CMK (cell line): ENCODE measurements around the gene MEI1.
"Not testable (repeated sequence)": the region's sequence is repeated elsewhere in the genome, so short reads cannot be mapped to it uniquely, and the experiment has no call there.

Experiments
- DNase-seq: peaks from one replicate; pipeline ENCODE4 v3.0.0-alpha.2; 2010; ENCODE audit warnings: low read depth

The MEI1 gene

DNA sequence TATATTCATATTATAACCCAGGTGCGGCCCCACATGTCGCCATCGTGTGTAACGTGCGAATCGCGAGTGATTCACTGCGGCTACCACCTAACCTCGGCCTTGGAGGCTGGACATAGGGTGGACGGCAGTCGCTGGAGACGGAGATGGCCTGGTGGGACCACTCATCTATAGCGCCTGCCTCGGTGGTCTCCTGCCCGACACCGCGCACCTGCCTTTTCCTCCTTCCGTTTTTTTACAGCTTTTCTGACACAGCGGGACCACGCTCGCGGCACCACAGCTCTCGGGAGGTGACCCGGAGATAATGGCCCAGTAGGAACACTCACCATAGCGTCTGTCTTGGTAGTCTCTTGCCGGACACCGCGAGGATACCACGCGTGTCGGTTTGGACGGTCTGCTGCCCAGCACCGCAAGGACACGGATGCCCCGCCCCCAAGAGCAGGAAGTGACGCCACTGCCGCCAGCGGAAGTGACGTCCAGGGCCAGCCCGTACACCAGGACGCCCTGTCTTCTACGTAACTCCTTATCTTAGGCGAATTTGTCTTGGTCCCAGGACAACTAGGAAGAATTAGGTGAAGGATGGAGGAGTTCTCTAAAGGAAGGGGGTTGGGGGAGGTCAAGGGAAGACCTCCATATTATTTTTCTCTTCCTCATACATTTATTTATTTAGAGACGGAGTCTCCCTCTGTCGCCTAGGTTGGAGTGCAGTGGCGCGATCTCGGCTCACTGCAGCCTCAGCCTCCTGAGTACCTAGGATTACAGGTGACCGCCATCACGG lies 17.1 kb upstream of the MEI1 start:
- peak; percentile 66 for DNase-seq

DNA sequence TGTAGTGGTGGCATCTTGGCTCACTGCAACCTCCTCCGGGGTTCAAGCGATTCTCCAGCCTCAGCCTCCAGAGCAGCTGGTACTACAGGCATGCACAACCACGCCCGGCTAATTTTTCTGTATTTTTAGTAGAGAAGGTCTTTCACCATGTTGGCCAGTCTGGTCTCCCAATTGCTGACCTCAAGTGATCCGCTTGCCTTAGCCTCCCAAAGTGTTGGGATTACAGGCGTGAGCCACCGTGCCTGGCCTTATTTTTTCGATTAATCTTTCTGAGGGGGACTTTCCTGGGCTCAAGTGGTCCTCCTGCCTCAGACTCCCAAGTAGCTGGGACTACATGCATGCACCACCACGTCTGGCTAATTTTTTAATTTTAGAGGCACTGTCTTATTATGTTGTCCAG lies 16.3 kb upstream of the MEI1 start:
- no peak for DNase-seq

DNA sequence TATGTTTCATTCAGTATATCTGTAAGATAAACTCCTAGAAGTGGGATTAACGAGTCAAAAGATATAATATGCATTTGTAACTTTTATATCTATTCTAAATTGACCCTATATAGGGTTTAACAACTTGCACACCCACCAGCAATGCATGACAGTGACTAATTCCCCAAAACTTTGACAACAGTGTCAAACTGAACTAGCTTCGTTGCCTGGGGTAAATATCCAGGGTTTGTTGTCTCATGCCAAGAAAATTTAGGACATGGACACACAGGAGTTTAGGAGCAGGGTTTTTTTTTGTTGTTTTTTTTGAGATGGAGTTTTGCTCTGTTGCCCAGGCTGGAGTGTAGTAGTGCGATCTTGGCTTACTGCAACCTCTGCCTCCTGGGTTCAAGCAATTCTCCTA lies 15.7 kb upstream of the MEI1 start:
- no peak for DNase-seq

DNA sequence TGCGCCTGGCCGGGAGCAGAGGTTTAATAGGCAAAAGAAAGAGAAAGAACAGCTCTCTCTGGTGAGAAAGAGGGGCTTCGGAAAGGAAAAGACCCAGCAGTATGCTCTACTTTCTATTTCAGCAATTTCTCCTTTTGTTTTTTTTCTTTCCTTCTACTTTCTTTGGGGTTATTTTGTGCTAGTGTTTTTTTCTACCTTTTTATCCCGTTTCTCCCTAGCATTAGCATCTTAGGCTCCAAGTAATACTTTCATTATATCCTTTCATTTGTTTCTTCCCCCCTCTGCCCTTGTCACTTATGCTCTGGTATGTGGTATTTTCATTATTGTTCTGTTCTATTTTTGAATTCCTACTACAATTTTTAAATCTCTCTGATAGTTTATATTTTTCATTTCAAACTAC lies 15.1 kb upstream of the MEI1 start:
- DNase-seq, result no peak

DNA sequence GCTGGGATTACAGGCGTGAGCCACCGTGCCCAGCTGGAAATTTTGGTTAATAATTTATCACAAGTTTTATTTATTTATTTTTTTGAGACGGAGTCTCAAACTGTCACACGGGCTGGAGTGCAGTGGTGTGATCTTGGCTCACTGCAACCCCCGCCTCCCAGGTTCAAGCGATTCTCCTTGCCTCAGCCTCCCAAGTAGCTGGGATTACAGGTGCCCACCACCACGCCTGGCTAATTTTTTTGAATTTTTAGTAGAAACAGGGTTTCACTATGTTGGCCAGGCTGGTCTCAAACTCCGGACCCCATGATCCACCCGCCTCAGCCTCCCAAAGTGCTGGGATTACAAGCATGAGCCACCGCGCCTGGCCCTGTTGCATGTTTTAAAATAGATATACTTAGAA lies 12.4 kb upstream of the MEI1 start:
- DNase-seq, result not testable (repeated sequence)

DNA sequence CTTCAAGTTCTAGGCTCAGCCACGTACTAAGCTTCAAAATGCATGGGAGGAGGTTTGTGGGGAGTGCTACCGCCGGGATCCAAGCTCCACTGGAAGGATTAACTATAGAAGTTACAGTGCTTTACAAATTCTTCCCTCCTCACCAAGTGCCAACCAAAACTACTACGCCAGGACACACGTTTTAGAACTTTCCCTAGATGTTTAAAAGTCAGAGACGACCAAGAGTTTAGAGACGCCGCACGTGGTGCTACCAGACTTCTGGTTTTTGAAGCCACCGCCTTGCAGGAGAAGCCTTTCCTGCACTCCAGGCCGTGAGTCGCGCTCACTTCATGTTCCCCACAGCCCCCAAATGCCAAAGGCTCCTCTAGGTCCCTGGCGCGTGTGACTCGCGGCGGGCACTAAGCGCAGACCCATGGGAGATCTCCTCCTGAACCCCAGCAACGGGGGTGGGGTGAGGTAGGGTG lies 11.4 kb upstream of the MEI1 start:
- DNase-seq, result no peak

DNA sequence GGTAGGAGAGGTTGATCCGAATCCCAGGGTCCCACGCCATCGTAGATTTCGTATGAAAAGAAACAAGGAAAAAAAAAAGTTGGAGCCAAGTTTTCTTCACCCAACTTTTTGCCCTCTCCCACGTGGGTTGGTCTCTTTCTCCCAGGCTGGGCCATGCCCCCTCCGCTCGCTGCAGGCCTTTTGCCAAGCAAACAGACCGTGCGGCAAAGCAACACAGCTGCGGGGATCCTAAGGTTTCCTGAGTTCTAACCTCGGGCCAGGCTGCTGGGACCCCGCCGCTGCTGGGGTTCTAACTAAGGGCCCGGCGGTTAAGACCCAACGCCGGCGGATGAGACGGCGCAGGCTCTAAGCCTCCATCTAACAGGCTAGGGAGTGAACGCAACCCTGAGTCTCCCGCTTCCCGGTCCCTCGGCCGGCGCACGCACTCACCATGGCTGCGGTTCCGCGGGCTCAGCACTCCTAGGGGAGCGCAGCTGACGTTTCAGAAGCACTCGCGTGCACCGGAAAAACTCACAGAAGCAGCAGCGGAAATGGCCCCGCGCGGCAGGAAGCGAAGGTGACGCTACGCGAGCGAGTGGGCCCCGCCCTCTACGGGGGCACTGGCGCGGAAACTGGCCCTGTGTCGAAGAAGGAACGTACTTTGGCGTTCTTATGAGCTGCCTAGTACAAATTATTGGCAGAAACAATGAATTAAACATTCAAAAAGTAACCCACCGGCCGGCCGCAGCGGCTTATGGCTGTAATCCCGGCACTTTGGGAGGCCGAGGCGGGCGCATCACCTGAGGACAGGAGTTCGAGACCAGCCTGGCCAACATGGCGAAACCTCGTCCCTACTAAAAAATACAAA lies 10.7 kb upstream of the MEI1 start, which contains the start of gene SNU13:
Gene SNU13 (minus strand): TSS at position 503 of the 847 bp plus-strand sequence. CDS start 71 bp downstream, at position 432.
- peak; percentile 84 for DNase-seq

DNA sequence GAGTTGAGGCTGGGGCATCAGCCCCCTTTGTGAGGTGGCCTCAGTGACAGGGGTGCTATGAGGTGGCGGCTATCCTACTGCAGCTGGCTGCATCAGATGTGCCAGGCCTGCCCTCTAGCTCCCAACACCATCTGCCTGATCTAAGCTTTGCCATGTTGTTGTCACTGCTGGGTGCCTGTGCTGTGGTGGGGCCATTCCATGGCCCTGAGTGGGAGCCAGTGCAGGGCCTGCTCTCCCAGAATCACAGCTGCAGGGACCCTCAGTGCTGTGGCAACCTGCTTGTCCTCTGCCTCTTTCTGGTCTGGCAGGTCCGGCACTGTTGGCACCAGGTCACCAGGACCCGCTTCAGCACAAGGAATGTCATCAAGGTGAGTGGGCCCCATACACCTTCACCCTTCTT lies 8.8 kb upstream of the MEI1 start:
- DNase-seq, result no peak

DNA sequence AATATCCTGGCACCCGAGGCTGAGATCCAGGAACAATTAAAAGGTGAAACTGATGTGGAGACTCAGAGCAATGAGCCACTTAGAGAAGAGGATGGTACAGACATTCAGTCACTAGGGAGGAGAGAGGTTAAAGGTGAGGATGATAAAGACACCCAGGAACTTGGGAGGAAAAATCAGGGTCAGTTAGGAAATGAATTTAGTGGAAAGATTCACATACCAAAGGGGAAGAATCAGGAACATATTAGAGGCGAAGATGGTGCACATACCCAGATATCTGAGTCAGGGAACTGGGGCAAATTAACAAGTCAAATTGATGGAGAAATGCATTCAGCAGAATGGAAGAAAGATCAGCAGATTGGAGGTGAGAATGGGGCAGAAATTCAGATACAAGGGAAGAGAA lies 4.1 kb upstream of the MEI1 start:
- DNase-seq, result no peak

DNA sequence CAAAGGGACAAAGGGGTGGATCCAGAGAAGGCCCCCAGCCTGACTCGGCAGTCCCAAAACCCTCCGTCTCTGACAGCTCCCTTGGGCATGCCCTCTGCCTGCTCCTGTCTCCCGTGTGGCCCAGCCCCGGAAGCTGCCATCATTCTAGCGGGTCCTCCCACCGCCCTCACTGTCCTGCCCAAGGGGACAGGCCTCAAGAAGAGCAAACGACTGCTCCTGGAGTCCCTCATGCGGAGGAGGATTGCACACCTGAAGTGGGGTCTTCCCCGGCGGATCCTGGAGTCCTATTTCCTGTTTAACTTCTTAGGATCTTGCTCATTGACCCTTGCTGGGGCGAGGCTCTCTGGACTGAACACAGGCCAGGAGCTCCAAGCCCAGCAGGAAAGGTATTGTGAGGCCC lies 2.6 kb upstream of the MEI1 start:
- no peak for DNase-seq

DNA sequence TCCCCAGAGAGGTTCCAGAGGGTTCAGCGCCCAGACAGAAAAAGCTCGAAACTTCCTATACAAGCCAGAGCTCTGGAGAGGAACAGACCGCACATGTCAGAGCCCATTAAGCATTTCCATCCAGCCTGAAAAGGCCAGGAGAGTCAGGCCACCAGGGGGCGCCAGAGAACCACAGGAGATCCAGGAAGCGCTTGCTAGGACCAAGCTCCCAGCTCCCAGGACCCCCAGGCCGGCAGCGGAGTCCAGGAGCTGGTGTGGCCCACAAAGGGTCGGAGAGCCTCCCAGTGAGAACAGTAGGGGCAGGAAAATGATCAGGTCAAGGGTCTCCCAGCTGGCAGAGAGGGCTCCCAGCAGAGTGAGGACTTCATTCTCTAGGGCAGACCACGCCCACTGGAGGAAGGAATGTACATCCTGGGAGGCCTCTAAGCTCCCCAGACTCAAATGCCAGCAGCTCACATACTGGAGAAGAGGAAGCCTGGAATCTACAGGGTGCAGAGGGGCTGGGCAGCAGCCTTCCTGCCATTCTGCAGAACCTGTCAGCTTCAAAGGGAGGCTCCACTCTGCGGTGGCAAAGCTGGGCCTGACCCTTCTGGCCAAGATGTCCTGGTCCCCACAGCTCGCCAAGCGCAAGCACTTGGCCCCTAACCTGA lies 2.1 kb upstream of the MEI1 start:
- DNase-seq, result peak; percentile 85

DNA sequence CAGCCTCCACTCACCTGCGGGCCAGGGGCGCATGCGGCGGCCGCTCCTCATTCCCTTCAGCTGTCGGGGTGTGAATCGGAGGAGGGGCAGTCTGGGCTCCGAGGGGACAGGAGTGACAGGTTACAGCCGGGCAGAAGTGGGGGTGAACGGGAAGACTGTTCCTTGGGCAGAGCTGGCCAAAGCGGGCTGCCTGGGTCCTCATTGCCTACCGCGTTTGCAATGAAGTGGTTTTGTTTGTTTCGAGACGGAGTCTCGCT lies 733 bp downstream of the MEI1 start:
- no peak for DNase-seq

DNA sequence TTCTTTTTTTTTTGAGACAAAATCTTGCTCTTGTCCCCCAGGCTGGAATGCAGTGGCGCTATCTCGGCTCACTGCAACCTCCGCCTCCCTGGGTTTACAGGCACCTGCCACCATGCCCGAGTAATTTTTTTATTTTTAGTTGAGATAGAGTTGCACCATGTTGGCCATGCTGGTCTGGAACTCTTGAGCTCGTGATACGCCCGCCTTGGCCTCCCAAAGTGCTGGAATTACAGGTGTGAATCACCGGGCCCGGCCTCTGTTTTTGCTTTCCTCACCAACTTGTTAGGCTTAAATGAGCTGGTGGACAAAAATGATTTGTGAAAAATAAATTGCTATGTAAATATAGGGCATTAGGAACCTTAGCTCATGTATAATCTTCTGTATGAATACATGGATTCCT lies 3.5 kb downstream of the MEI1 start:
- no peak for DNase-seq

DNA sequence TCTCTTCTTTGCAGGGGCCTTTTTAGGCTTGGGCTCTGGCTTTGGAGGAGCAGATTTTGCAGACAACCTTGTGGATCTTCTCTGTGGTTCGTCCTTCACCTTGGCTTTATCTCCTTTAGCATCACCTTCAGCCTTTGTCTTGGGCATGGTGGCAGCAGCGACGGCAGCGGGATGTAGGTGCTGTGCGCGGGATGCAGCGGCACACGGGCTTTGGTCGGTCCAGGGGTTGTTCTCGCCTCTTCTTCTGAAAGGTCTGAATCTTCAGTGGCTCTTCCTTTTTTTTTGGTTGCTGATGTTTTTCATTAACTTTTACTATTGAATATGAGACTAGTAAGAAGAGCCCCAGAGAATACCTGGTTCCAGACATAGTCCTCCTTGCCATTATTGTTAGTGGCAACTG lies 10.0 kb downstream of the MEI1 start:
- no peak for DNase-seq

DNA sequence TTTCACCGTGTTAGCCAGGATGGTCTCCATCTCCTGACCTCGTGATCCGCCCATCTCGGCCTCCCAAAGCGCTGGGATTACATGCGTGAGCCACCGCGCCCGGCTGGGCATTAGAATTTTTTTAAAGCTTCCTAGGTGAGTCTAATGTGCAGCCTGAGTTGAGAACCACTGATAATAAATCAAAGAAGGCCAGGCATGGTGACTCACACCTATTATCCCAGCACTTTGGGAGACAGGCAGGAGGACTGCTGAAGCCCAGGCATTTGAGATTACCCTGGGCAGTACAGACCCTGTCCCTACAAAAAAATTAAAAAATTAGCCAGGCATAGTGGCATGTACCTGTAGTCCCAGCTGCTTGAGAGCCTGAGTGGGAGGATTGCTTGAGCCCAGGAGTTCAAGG lies 13.7 kb downstream of the MEI1 start:
- DNase-seq, result no peak

DNA sequence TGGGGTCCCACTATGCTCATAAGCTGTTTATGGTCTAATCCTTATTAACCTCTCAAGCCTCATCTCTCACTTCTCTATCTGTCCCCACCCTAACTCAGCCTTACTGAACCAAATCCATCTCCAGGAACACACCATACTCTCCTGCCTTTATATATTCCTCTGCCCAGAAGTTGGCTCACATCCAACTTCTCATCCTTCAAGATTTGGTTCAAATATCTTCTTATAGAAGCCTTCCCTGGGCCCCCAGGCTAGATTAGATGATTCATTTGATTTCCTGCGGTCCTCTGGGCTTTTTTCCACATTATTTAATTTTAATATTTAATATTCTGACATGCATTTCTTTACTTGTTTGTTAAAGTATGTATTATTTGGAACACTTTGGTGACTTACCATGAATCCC lies 23.2 kb downstream of the MEI1 start:
- DNase-seq, result no peak

DNA sequence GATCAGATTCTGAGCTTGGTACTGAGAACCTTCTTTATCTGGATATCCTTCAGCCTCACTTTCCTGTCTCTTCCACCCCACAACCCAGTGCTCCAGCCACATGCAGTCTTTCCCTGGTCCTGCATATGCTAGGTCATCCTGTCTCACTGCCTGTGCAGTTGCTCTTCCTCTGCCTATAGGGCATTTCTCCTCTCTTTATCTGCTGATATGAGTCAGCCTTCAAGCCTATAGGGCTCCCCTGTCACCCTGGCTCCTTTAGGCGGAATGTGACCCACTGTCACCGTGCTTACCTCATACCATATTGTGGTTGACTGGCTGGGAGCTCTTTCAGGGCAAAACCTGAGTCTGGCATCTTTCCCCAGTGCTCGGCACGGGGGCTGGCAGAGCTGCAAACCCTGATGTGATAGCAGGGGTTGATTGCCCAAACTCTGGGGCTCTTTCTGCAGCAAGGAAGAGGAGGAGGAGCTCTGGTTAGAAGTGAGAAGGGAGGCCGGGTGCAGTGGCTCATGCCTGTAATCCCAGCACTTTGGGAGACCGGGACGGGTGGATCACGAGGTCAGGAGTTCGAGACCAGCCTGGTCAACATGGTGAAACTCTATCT lies 26.3 kb downstream of the MEI1 start:
- DNase-seq, result no peak

DNA sequence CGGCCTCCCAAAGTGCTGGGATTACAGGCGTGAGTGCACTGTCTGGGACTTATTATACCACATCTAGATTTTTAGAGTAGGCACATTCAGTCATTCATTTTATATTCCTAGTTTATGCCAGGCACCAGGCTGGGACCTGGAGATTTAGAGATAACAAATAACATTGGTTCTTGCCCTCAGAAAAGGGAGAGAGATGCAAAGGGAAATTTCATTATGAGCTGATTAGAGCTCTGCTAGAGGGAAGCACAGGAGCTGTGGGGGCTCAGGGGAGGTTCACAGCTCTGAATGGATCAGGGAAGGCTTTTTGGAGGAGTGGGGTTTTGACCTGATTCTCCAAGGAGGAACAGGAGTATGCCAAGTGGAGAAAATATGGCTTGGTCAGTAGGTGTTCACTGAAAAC lies 32.3 kb downstream of the MEI1 start:
- DNase-seq, result no peak

DNA sequence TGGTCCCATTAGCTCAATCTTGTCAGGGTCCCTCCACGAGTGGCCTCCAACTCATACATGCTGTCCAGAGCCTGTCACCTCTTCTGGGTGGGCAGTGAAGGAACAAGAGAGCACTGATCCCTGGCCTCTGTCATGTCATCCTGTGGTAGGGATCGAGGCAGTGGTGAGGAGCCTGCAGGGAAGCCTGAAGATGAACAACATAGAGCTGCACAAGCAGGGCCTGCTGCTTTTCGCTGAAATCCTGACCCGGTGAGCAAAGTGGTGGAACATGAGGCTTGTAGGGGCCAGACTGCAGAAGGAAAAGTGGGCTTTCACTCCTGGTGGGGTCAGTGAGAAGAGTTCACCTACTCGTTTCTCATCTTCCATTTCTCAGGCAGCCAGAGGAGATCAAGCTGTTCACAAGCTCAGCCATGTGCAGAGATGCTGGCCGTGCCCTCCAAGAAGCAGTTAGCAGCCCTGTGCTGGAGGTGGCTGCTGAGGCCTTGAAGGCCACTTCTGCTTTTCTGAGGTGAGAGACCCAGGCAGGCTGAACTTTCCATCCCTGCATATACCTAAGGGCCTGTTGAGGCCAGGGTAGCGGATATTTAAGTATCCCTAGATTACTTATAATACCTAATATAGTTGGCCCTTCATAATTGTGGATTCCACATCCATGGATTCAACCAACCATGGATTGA lies 32.9 kb downstream of the MEI1 start:
- no peak for DNase-seq

DNA sequence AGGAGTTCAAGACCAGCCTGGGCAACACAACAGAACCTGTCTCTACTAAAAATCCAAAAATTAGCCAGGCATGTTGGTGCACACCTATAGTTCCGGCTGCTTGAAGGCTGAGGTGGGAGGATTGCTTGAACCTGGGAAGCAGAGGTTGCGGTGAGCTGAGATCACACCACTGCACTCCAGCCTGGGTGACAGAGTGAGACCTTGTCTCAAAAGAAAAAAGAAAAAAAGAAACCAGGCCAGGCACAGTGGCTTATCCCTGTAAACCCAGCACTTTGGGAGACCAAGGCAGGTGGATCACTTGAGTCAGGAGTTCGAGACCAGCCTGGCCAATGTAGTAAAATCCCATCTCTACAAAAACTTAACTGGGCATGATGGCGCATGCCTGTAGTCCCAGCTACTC lies 33.9 kb downstream of the MEI1 start:
- DNase-seq, result not testable (repeated sequence)

DNA sequence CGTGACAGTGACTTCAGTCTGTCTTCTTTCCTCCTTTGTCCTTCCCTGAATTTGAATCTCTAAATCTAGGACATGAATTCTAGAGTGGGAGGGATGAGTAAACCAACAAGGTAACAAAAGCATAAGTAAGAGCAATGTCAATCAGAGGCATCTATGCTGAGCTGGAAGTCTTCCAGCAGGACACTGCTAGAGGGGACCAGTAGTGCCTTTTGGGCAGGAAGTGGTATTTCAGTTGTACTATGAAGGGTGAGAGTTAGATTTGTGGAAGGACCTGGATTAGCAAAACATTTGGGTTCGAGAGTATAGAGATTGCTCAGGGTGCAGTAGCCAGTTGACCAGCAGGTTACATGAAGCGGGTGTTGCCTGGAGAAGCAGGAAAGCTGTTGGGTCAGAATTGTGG lies 40.3 kb downstream of the MEI1 start:
- DNase-seq, result no peak

DNA sequence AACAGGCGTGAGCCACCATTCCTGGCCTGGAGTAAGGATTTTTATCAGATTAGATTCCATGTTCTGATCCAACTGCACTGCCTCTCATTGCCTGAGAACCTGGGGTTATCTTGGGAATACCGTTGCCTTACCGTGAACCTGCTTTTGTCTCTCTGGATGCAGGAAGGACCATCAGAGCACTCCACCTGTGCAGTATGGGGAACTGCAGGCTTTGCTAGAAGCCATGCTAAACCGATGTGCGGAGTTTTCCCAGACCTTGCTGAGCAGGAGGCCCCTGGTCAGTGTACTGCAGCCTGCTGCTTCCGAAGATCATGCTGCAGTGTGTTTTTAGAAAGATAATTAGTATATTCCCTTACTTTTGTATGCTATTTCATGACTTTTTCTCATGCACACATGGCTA lies 43.6 kb downstream of the MEI1 start:
- no peak for DNase-seq
